Peyer's patch (tissue), 4 donors: Measurements from ENCODE around the gene AP1S2.

ENCODE experiments used
- CTCF ChIP-seq, 6 experiments: fragments of 450-650 bp in 4 of 6; fragments of 200-600 bp in 2 of 6; sonication (generic) in 1 of 6; IDR thresholded peaks; one replicate each; pipeline ENCODE4 v1.5.1; 2017 to 2019; ENCODE audit warnings: antibody characterized with exemption in 6 of 6, mild to moderate bottlenecking in 3 of 6, moderate library complexity in 1 of 6
- POLR2A ChIP-seq, 2 donors: fragments of 450-650 bp; IDR thresholded peaks; one replicate each; pipeline ENCODE4 v1.5.1; 2017; ENCODE audit warnings: antibody characterized with exemption in 2 of 2, mild to moderate bottlenecking in 2 of 2, moderate library complexity in 2 of 2

GRCh38 chrX:15797707-15798106 is 56.9 kb downstream of the AP1S2 start:
- TF ChIP-seq POLR2A (IDR thresholded peaks at IDR 0.05): no peak
- no peak for TF ChIP-seq CTCF (IDR thresholded peaks at IDR 0.05)
